Stimulated activated effector memory CD8-positive, alpha-beta T cell treated with anti-CD3 and anti-CD28 coated beads, Interleukin-12 subunit alpha, Interleukin-12 subunit beta, amount 100 ng/mL, for 72 hours (primary cell): ENCODE data around the gene NCAPH2.

Experiments used
- ATAC-seq: fragments of 150-1000 bp; cut with Tn5 transposase; 2 replicates; pipeline ENCODE4 v1.10.0; 2021
- DNase-seq, 2 donors: peaks; one replicate each; pipeline ENCODE4 v3.0.0; 2021 to 2022; ENCODE audit warnings: low spot score in 2 of 2
- H3K27ac Mint-ChIP-seq: one replicate; pipeline ENCODE4 v1.8.0; 2022; ENCODE audit warnings: mild to moderate bottlenecking, mixed read lengths
- H3K36me3 Mint-ChIP-seq: one replicate; pipeline ENCODE4 v1.8.0; 2022; ENCODE audit warnings: mild to moderate bottlenecking, mixed read lengths
- H3K4me1 Mint-ChIP-seq: one replicate; pipeline ENCODE4 v1.8.0; 2022; ENCODE audit warnings: mixed read lengths
- H3K4me3 Mint-ChIP-seq: one replicate; pipeline ENCODE4 v1.8.0; 2022; ENCODE audit warnings: mild to moderate bottlenecking, mixed read lengths
- H3K9me3 Mint-ChIP-seq: one replicate; pipeline ENCODE4 v1.8.0; 2022; ENCODE audit warnings: mixed read lengths

NCAPH2 gene

GRCh38 chr22:50500452-50500851, 7.6 kb upstream of the NCAPH2 start:
- Mint-ChIP-seq H3K4me3 (no peak overlapping the region), H3K27ac (no peak overlapping the region), H3K9me3 (no peaks in the 10 kb centered on the region), H3K36me3 (peaks cover 12% of the 10 kb centered on the region), H3K4me1 (peaks cover 10% of the 10 kb centered on the region)
- ATAC-seq (no peak), DNase-seq (no peak)

GRCh38 chr22:50502096-50502495, 5.9 kb upstream of the NCAPH2 start:
- Mint-ChIP-seq H3K36me3 (peaks cover 18% of the 10 kb centered on the region), H3K4me1 (peaks cover 13% of the 10 kb centered on the region)

GRCh38 chr22:50502628-50503474, 5.2 kb upstream of the NCAPH2 start:
- H3K4me1 Mint-ChIP-seq = peaks cover 16% of the 10 kb centered on the region
- H3K36me3 Mint-ChIP-seq = peaks cover 20% of the 10 kb centered on the region

More at GRCh38 chr22:50502096-50502495, 5.9 kb upstream of the NCAPH2 start:
- no peak for ATAC-seq
- H3K27ac Mint-ChIP-seq = peak overlapping the region; percentile 52
- no peak overlapping the region for H3K4me3 Mint-ChIP-seq
- no peaks in the 10 kb centered on the region for H3K9me3 Mint-ChIP-seq
- DNase-seq = no peak

GRCh38 chr22:50503475-50504145, 4.4 kb upstream of the NCAPH2 start:
- no peak overlapping the region for H3K4me3 Mint-ChIP-seq
- no peak overlapping the region for H3K27ac Mint-ChIP-seq
- no peak for ATAC-seq
- no peak for DNase-seq
- H3K4me1 Mint-ChIP-seq = peaks cover 9% of the 10 kb centered on the region
- H3K9me3 Mint-ChIP-seq = no peaks in the 10 kb centered on the region
- peaks cover 28% of the 10 kb centered on the region for H3K36me3 Mint-ChIP-seq

More at GRCh38 chr22:50502628-50503474, 5.2 kb upstream of the NCAPH2 start:
- no peaks in the 10 kb centered on the region for H3K9me3 Mint-ChIP-seq
- no peak for ATAC-seq
- H3K27ac Mint-ChIP-seq = no peak overlapping the region
- no peak overlapping the region for H3K4me3 Mint-ChIP-seq
- DNase-seq = no peak

- peaks cover 18% of the 10 kb centered on the region for H3K4me1 Mint-ChIP-seq
- ATAC-seq (no peak), DNase-seq (no peak)
- H3K27ac Mint-ChIP-seq = no peak overlapping the region
- H3K36me3 Mint-ChIP-seq = peaks cover 33% of the 10 kb centered on the region
- H3K4me3 Mint-ChIP-seq = no peak overlapping the region
- no peaks in the 10 kb centered on the region for H3K9me3 Mint-ChIP-seq
Measured at GRCh38 chr22:50504369-50505211, 3.4 kb upstream of the NCAPH2 start.

- Mint-ChIP-seq H3K36me3 (peaks cover 41% of the 10 kb centered on the region), H3K9me3 (no peaks in the 10 kb centered on the region), H3K4me3 (peak overlapping the region; percentile 96), H3K4me1 (peaks cover 21% of the 10 kb centered on the region), H3K27ac (no peak overlapping the region)
- no peak for ATAC-seq
- DNase-seq = no peak
Measured at GRCh38 chr22:50505276-50505775, 2.7 kb upstream of the NCAPH2 start.

- peak in 1 of 2 donors; percentile 55 for DNase-seq
- ATAC-seq = no peak
- Mint-ChIP-seq H3K4me1 (peaks cover 21% of the 10 kb centered on the region), H3K36me3 (peaks cover 47% of the 10 kb centered on the region), H3K9me3 (no peaks in the 10 kb centered on the region), H3K4me3 (peak overlapping the region; percentile 96), H3K27ac (no peak overlapping the region)
Measured at GRCh38 chr22:50505776-50506610, 2.0 kb upstream of the NCAPH2 start.

GRCh38 chr22:50506611-50507420, 1.2 kb upstream of the NCAPH2 start:
- H3K4me3 Mint-ChIP-seq = peak overlapping the region; percentile 96
- DNase-seq = peak in 1 of 2 donors; percentile 52
- peaks cover 56% of the 10 kb centered on the region for H3K36me3 Mint-ChIP-seq
- H3K4me1 Mint-ChIP-seq = peaks cover 21% of the 10 kb centered on the region
- peak overlapping the region; percentile 97 for H3K27ac Mint-ChIP-seq
- H3K9me3 Mint-ChIP-seq = no peaks in the 10 kb centered on the region
- peak; percentile 1 for ATAC-seq

GRCh38 chr22:50507421-50507990, 518 bp upstream of the NCAPH2 start, which contains the start of gene LMF2:
TSS of gene LMF2 (minus strand) at chr22:50507702. CDS start at chr22:50507675, 27 bp downstream.
- Mint-ChIP-seq H3K36me3 (peaks cover 63% of the 10 kb centered on the region), H3K9me3 (no peaks in the 10 kb centered on the region), H3K4me1 (peaks cover 26% of the 10 kb centered on the region), H3K4me3 (peak within 1 kb of the TSS; percentile 96), H3K27ac (peak within 1 kb of the TSS; percentile 97)
- peak; percentile 86 to 92 for DNase-seq
- ATAC-seq = peak; percentile 82

- ATAC-seq (no peak), DNase-seq (no peak)
- H3K27ac Mint-ChIP-seq = peak overlapping the region; percentile 97
- H3K36me3 Mint-ChIP-seq = peaks cover 64% of the 10 kb centered on the region
- peak overlapping the region; percentile 96 for H3K4me3 Mint-ChIP-seq
- no peaks in the 10 kb centered on the region for H3K9me3 Mint-ChIP-seq
- peaks cover 32% of the 10 kb centered on the region for H3K4me1 Mint-ChIP-seq
Measured at GRCh38 chr22:50508897-50509296, 873 bp downstream of the NCAPH2 start.

GRCh38 chr22:50513175-50513574, 5.2 kb downstream of the NCAPH2 start:
- peaks cover 87% of the 10 kb centered on the region for H3K36me3 Mint-ChIP-seq
- H3K4me1 Mint-ChIP-seq = peaks cover 44% of the 10 kb centered on the region
- H3K27ac Mint-ChIP-seq = no peak overlapping the region
- H3K9me3 Mint-ChIP-seq = no peaks in the 10 kb centered on the region
- no peak overlapping the region for H3K4me3 Mint-ChIP-seq
- DNase-seq = no peak
- no peak for ATAC-seq

GRCh38 chr22:50516068-50516467, 8.0 kb downstream of the NCAPH2 start:
- H3K27ac Mint-ChIP-seq = no peak overlapping the region
- ATAC-seq = no peak
- no peak for DNase-seq

GRCh38 chr22:50516891-50517290, 8.9 kb downstream of the NCAPH2 start:
- no peak overlapping the region for H3K27ac Mint-ChIP-seq
- H3K36me3 Mint-ChIP-seq = peaks cover 86% of the 10 kb centered on the region
- no peak for DNase-seq
- H3K4me3 Mint-ChIP-seq = no peak overlapping the region
- peaks cover 30% of the 10 kb centered on the region for H3K4me1 Mint-ChIP-seq
- H3K9me3 Mint-ChIP-seq = no peaks in the 10 kb centered on the region
- no peak for ATAC-seq

More at GRCh38 chr22:50516068-50516467, 8.0 kb downstream of the NCAPH2 start:
- H3K36me3 Mint-ChIP-seq = peaks cover 86% of the 10 kb centered on the region
- no peaks in the 10 kb centered on the region for H3K9me3 Mint-ChIP-seq
- peaks cover 30% of the 10 kb centered on the region for H3K4me1 Mint-ChIP-seq
- no peak overlapping the region for H3K4me3 Mint-ChIP-seq
